Fibroblast of mammary gland (primary cell): ENCODE measurements around the gene DUSP22.

Source experiments
- DNase-seq: peaks from one replicate; pipeline ENCODE4 v3.0.0-alpha.2; 2010; ENCODE audit warnings: low read depth
- H3K4me3 ChIP-seq: 2 replicates; pipeline ENCODE4 v1.5.1; 2011; ENCODE audit warnings: low read depth, mild to moderate bottlenecking, low read length, moderate library complexity; ENCODE audit not compliant: control insufficient read depth
- TF ChIP-seq, protein P1 (sequence below): conservative IDR thresholded peaks from 2 replicates; pipeline ENCODE4 v1.5.1; 2011; ENCODE audit warnings: low read depth, low read length, inconsistent platforms; ENCODE audit not compliant: control insufficient read depth, insufficient read depth

DUSP22 gene

DNA sequence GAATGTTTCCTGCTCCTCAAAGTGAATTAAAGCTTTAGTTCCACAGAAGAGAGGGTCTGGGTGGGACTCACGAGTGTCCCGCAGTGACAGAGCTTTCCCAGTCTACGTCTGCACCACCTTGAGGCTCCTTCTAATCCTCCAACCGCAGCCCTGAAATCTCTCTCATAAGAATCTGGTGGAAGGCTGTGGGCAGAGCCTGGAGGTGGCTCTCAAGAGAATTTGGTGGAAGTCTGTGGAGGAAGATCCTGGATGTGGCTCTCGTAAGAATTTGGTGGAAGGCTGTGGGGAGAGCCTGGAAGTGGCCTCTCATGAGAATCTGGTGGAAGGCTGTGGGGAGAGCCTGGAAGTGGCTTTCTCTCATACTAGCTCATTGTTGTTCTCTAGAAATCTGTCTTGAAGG, 13.8 kb upstream of the DUSP22 start:
- TF ChIP-seq, protein P1, sequence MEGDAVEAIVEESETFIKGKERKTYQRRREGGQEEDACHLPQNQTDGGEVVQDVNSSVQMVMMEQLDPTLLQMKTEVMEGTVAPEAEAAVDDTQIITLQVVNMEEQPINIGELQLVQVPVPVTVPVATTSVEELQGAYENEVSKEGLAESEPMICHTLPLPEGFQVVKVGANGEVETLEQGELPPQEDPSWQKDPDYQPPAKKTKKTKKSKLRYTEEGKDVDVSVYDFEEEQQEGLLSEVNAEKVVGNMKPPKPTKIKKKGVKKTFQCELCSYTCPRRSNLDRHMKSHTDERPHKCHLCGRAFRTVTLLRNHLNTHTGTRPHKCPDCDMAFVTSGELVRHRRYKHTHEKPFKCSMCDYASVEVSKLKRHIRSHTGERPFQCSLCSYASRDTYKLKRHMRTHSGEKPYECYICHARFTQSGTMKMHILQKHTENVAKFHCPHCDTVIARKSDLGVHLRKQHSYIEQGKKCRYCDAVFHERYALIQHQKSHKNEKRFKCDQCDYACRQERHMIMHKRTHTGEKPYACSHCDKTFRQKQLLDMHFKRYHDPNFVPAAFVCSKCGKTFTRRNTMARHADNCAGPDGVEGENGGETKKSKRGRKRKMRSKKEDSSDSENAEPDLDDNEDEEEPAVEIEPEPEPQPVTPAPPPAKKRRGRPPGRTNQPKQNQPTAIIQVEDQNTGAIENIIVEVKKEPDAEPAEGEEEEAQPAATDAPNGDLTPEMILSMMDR, result no peak
- DNase-seq, result no peak
- H3K4me3 ChIP-seq, result no peak overlapping the region

DNA sequence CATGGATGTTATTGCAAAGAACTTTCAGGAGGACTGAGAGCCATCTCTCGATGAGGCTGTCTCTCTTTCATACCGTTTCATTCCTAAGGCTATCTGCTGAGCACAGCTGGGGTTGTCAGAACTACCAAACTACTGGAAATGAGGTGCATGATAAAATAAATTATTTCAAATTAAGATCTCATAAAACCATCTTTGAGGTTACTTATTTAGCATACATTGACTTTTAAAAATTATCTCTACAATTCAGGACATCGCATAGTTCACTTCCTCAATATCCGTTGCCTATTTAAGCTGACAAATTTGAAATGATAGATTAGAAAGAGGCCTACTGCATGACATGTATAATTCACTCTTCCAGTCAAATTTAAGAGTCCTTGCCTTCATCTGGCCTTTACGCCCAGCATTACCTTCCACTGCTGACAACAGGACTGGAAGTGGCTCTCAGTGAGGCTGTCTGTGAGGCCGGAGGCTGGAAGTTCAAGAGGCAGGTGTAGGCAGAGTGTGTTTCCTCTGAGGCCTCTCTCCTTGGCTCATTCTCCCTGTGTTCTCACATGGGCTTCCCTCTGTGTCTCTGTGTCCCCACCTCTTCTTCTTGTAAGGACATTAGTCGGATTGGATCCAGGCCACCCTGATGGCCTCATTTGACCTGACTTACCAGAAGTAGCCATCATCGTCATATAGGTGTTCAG, 12.8 kb upstream of the DUSP22 start:
- H3K4me3 ChIP-seq, result no peak overlapping the region
- TF ChIP-seq, protein P1, result no peak
- no peak for DNase-seq

DNA sequence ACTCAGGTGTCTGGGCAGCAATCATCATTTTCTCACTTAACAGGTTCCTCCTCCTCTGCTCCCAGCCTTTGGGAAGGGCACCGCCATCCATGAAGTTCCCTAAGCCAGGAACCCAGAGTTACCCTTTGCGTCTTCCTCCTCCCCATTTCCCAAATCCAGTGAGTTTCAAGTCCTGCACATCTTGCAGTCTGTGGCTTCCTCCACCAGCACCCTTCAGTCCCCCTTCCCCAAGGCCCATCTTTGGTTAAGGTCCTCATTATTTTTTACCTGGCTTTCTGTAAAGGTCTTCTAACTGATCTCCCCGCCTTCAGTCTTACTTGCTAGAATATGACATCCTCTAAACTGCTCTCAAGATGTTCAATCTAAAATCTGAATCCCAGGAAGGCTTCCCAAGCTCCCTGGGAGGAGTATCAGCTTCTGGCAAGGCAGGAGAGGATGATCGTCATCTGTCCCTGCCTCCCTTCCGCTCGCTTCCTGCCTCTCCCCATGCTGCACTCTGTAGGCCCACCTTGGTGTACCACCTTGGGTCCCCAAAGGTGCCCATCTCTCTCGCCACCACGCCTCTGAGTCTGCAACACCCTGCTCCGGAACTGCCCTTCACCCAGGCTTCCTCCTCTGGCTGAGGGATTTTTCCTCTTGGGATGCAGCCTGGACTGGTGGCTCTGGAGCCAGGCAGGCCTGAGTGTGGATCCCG, 11.4 kb upstream of the DUSP22 start:
- TF ChIP-seq, protein P1, result no peak
- no peak for DNase-seq
- no peak overlapping the region for H3K4me3 ChIP-seq

DNA sequence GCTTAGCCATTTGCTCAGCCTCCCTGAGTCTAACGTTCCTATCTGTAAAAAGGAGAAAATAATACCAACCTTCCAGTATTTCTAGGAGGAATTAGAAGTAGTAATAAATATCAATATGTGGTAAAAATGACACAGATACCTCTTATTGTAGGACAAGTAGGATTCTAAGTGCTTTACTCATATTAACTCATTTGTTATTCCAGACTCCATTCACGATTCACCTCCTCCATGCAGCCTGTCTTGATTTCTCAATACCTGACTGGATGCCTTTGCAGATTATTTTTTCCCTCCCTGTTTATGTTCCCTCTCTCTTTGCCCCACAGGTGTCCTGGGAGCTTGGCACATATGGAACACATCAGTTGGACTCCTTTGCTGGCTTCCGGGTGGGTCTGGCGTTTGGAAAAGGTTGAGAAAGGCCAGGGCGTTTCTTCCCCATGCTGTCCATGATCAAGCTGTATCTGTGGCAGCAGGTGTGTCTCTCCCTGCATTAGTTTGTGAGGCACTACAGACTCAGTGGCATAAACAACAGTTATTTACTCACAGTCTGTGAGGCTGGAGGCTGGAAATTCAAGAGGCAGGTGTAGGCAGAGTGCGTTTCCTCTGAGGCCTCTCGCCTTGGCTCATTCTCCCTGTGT, 10.7 kb upstream of the DUSP22 start:
- H3K4me3 ChIP-seq, result no peak overlapping the region
- TF ChIP-seq, protein P1, result no peak
- no peak for DNase-seq

DNA sequence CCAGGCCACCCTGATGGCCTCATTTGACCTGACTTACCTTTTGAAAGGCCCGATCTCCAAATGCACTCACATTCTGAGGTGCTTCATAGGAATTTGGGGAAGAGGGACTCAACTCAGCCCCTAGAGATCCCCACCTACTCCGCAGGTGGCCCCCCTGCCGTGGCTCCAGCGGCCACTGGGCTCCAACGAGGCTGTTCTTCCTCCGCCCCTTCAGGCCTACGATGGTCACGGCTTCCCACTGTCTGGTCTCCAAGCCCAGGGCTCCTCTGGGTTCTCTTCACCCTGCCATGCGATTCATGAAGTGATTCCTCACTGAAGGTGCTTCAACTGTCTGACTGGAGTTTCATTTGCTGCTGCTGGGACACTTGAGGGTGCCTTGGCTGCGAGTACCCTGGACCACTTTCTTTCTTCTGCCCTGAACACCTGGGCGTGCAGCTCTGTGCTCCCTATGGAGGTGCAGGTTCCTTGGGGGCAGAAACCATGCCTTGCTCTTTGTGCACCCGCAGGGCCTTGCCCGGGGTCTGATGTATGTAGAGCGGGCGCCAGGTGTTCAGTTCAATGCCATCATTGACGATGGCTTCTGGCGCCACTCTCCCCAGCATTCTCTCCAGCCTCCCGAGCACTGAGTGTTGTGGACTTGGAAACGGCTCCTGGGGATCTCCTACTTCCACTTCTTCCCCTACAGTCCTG, 10.0 kb upstream of the DUSP22 start:
- TF ChIP-seq, protein P1, result no peak
- no peak overlapping the region for H3K4me3 ChIP-seq
- no peak for DNase-seq

DNA sequence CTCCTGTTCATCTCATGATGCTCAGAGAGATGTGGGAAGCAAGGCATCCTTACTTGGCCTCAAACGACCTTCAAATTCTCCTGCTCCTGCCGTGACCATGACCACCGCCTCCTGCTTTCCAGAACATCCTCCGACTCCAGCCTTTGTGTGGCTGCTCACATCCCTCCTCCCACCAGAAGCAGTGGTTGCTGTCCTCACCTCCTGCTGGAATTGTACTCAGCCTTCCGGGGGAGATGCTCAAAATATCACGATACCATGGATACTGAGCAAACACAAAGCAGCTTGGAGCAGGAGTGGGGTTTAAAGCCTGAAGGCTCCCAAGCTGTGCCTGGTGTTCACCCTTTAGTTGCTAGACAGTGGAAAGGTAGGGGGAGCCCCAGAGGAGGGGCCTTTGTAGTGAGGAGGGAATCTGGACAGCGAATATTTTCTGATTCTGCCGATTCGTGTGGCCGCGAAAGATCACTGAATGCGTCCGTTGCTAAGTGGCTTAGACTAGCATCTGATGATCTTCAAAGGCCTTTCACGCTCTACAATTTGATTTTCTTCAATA, 9.3 kb upstream of the DUSP22 start:
- TF ChIP-seq, protein P1, result no peak
- H3K4me3 ChIP-seq, result no peak overlapping the region
- DNase-seq, result no peak
